CD4-positive, alpha-beta T cell treated with Interleukin-15 for 4 hours (primary cell): ENCODE results near the gene YARS2.
A peak's percentile ranks its signal among the peaks of the same experiment; 100 is the strongest.

Experiments used
- DNase-seq: peaks from one replicate; pipeline ENCODE4 v3.0.0-alpha.2; 2020; ENCODE audit warnings: low spot score

The YARS2 gene

DNA sequence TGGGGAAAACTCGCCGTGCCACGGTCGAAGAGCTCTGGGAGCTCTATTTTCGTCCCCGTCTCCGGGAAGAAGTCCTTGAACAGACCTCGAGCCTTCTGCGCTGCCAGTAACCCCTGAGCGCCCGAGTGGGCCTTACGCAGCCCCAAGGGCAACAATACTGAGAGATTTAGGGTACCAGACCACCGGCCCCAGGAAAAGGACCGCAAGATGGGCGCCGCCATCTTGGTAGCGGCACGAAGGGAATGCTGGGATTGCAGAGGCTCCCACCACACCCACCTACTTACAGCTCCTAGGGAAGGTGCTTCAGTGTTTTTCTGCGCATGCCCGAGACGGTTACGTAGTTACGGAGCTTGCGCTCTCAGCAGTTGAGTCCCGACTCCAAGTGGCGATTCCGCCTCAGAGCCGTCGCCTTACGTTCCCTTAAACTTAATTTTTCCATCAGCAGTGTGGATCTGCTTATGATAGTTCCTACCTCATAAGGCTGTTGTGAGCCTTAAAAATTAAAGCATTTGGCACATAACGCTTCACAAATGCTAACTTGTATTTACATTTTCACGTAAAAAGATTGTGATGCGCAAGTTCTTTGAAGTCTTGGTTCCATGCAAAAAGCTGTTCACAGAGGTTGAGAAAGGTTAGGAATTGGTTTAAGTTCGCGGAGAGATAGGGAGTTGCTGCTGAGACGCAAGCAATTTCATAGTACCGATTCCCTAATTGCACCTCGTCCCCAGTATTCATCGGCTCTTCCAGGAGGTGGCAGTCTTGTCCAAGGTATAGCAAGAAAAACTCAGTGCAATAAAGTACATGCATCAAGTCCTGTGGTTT lies at the start of gene YARS2:
YARS2 (minus strand) TSS at position 244 of the 822 bp plus-strand sequence; CDS start at position 221, 23 bp downstream.
- DNase-seq: peak; percentile 92

DNA sequence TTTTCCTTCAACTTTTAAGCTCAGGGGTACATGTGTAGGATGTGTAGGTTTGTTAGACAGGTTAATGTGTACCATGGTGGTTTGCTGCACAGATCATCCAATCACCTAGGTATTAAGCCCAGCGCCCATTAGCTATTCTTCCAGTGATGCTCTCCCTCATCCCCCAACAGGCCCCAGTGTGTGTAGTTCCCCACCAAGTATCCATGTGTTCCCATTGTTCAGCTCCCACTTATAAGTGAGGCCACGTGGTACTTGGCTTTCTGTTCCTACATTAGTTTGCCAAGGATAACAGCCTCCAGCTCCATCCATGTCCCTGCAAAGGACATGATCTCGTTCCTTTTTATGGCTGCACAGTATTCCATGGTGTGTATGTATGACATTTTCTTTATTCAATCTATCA lies 48.6 kb upstream of the YARS2 start:
- DNase-seq: no peak

DNA sequence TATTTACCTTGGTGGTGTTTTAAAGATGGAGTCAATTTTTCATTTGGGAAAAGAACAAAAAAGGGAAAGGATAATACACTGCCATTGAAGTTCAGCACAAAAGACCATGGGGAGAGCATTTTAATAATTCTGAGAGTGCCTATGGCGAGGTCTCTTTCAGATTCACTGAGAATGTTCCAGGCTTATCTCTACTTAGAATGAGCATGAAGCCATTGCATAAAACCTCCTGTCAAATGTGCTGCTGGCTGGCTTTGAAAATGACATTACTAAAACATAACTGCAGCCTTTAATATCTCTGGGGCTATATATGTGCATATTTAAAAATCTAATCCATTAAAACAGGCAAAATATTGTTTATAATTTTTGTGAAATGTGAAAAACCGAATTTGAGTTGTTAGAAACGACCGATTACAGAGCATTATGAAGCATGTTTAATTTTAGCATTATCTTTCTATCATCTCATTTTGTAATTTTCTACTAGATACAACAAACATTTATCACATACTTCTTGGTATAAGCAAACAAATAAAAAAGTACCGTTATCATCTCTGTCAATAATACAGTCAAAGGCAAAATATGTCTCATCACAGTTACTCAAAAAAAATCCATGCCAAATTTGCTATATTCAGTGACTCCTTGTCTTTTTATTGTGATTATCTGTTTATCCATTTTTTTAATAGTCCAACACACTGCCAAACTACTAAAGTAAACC lies 45.7 kb upstream of the YARS2 start:
- DNase-seq: no peak

DNA sequence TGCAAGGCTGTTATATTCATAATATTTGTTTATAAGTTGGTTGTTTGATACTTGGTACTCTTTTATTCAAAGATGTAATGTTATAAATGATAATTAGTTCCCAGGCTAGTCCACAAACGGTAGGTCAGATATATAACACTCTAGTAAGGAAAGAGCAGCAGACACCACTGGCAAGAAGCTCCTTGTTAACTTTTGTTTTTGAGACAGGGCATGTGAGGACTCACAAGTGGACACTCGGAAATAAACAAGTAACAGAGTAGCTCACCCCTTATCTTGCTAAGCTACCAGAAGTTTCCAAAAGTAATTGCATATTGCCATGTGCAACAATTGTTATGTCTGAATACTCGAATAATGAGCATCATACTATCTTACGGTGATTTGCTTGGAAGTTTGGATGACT lies 38.6 kb upstream of the YARS2 start:
- no peak for DNase-seq

DNA sequence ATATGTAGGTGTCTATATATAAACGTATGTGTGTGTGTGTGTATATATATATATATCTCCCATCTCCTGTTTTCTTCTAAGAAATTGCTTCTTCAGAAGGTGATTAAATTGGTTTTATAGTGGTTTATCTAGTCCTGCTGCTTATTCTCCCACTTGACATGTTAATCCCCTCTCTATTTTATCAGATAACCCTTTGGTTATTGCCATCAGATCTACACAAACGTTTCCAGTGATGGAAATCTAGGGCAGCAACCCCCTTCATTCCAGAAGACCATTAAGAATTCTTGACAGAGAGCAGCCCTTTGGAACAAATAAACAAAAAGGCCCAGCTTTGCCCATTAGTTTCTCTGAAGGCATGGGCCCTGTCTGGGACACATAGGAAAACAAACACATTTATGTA lies 34.2 kb upstream of the YARS2 start:
- DNase-seq: no peak

DNA sequence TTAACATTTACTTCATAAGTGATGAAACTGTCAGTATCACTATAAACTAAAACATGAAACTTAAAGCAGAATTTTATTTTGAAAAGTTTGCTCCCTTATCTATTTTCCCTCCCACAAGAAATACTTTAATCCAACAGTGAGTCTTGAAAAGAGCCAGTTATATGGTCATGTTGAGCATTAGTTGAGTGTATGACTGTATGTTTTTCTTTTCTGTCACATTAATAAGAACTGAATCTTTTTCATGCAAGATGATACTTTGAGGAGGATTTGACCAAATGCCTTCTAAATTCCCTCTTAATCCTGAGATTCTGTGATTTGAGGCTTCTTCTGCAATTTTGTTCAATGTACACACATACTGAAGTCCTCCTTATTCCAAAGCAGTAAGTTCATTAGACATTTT lies 33.7 kb upstream of the YARS2 start:
- no peak for DNase-seq

DNA sequence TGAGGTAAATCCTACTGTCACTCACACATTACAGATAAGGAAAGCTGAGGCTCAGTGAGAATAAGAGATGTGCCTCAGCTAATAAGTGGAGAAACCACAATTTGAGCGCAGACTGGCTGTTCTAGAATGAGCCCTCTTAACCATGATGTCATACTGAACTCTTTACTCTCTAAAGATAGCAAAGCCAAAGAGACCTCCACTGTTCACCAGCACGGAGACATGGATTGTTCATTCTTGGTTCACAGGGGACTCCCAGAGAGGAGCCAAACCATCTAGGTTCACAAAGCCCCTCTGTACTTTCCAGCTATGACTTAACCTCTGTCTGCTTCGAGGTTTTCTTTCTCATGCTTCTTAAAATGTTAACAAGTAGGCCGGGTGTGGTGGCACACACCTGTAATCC lies 32.7 kb upstream of the YARS2 start:
- DNase-seq: no peak

DNA sequence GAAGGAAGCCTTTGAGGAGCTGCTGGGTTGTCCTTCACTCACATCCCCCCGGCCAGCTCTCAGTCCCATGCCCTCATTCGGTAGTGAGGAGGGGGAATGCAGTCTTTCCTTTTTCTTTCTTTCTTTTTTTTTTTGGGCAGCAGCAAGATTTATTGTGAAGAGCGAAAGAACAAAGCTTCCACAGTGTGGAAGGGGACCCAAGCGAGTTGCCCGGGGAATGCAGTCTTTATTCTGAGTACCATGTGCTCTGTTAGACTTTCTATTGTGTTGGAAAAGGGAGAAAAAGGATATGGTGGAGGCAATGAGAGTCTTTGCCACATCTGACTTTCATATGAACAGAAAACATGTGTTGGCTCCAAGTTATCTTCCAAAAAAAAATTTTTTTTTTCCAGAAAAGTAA lies 29.9 kb upstream of the YARS2 start:
- no peak for DNase-seq

DNA sequence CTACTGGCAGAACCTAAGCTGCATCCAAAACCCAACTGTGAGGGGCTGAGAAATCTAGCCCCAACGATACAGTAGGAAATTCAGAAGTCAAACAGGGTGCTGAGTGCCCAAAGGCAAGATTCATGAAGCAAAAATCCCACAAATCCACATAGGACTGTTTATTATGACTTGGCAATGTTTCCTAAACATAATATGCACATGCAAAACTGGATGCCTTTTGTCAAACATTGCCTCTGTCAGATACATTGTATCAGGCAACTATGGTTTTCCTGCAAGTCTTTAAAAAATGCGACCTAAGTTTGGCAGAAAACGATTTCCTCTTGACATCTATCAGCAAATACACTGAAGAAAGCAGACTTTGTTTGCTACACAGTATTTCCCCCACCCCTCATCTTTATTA lies 27.3 kb upstream of the YARS2 start:
- no peak for DNase-seq

DNA sequence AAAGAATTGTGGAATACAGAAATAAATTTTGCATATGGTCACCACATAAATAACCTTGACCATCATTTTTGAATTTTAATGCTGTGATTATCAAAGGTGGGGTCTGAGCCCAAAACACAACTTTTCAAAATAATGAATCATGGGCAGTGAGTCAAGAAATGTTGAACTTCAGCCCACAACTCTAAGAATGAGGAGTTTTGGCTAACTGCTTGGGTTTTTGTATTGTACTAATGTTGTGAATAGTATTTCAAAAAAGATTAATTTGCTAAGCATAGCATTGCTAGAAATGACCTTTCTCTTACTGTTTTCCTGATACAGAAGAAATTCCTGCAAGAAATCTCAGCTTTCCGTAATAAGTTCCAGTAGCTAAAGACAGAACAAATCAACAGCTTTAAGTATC lies 24.4 kb upstream of the YARS2 start:
- no peak for DNase-seq

DNA sequence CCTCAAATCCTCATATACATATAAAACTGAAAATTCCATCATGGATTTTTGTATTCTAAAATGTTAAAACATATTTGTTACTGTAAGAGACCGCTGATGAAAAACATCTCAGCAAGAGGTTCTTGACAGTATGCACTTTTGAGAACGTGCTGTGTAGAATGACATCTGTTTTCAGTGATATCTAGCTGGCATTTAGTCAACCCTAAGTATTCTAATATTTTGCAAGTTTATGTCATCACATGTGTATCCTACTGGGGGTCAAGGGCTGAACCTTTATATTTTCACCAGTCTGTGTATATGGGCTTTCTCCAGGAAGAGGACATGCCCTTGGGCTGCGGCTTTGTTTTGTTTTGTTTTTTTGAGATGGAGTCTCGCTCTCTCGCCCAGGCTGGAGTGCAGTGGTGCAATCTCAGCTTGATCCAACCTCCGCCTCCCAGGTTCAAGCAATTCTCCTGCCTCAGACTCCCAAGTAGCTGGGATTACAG lies 22.0 kb upstream of the YARS2 start:
- no peak for DNase-seq

DNA sequence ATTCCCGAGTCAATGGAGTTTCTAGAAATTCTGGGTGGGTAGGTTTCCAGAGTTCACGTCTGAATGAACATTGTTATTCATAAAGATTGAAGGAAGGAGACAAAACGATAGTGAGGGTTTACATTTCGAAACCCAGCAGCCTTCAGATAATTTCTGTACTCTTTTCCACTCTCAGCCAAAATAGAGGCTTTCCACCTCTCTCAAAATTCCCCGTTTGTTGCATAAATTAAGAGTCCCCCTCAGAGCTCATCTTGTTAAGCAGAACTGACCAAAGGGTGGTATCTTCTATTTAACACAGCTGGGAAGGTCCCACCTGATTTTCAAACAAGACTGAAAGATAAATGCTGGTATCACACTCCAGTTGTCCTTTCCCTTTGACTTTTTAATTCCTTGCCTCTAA lies 21.5 kb upstream of the YARS2 start:
- no peak for DNase-seq

DNA sequence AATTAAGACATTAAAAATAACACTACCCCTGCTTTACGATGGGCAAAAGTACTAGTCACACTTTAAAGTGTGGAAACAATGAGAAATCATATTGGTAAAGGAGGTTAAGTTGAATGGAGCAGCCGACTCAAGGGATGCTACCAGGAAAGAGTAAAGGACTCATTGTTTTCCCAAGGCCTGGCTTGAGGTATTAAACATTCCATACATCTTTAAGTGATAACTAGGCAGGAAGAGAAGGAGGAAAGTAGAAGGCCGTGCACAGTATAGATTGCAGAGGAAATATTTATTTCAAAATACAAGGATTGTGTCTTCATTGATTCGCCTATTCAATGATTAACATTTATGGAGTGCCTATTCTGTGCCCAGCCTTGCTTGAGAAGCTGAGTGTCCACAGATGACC lies 20.6 kb upstream of the YARS2 start:
- DNase-seq: no peak

DNA sequence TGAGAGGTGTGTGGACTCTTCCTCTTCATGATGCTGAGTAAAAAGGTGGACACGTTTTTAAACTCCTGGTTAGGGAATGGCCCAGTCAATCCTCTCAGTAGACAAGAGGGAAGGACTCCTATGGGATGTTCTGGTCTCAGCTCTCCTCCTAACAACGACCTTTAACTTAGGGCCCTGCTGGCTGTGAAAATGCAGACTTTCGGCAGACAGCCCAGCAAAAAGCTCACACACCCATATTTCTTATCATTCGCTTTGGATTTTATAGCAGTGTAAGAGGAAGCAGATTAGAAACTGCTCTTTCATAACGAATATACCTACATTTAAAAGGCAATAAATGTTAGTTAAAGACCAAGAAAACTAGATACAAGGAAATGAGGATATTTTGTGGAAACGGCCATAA lies 18.0 kb upstream of the YARS2 start:
- DNase-seq: no peak

DNA sequence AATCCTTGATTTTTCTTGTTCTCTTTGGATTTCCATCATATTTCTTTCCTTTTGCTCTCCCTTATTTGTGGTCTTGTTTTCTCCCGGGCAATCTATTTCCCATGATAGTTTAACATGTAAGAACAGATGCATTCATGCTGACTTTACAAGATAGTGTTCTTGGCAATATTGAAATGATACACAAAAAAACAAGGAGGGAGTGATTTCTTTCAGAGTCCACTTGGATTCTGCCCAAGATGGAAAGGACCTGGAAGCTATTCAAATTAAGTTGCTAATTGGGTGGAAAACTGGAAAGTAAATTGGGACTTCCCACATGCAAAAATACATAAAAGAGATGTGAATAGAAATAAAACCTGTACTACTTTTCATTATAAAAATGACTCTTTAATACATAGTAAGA lies 14.4 kb upstream of the YARS2 start:
- DNase-seq: no peak

DNA sequence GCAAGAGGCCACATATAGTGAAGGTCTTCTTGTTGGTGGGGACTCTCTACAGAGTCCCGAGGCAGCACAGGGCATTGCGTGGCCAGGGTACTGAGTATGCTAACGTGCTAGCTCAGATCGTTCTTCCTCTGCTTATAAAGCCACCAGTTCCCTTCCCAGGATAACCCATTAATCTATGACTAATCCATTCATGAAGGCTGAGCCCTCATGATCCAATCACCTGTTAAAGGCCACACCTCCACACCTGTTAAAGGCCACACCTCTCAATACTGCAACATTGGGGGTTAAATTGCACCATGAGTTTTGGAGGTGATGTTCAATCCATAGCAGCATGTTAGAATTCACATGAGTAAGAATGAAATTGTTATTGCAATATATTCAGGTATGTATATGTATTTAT lies 12.8 kb upstream of the YARS2 start:
- no peak for DNase-seq

DNA sequence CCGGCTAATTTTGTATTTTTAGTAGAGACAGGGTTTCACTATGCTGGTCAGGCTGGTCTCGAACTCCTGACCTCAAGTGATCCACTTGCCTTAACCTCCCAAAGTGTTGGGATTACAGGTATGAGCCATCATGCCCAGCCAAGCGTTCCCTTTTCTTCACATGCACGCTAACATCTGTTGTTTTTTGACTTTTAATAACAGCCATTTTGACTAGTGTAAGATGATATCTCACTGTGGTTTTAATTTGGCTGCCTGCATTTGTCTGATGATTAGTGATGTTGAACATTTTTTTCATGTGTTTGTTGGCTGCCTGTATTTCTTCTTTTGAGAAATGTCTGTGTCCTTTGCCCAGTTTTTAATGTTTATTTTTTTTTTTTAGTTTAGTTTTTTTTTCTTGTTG lies 10.2 kb upstream of the YARS2 start:
- DNase-seq: no peak

DNA sequence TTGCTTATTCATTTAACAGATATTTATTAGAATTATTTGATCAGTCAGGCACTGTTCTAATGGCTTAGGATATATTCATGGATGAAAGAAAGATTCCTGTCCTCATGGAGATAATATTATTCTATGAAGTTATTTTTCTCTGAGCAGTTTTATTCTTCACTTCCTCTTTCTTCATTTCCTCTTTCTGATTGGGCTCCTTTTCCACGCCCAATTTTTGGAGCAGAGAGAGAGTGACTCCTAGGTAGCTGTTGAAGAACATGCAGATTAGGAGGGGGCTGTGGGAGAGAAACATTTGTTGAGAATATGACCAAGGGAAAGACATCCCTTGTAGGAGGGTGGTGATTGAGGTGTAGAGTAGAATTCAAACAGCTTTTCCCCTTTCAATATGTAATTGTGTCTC lies 6.0 kb upstream of the YARS2 start:
- DNase-seq: no peak

DNA sequence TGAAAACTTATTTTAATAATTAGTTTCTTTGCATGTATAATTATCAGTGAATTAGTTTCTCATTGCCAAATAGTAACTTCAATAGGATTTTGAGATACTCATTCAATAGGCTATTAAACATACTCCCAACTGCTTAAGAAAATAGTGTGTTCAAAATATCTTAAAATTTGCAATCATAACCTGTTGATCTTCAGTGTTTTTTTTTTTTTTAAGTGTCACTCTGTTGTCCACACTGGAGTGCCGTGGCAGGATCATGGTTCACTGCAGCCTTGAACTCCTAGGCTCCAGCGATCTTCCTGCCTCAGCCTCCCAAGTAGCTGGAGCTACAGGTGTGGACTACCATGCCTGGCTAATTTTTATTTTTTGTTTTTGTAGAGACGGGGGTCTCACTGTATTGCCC lies 1.5 kb upstream of the YARS2 start:
- DNase-seq: no peak

DNA sequence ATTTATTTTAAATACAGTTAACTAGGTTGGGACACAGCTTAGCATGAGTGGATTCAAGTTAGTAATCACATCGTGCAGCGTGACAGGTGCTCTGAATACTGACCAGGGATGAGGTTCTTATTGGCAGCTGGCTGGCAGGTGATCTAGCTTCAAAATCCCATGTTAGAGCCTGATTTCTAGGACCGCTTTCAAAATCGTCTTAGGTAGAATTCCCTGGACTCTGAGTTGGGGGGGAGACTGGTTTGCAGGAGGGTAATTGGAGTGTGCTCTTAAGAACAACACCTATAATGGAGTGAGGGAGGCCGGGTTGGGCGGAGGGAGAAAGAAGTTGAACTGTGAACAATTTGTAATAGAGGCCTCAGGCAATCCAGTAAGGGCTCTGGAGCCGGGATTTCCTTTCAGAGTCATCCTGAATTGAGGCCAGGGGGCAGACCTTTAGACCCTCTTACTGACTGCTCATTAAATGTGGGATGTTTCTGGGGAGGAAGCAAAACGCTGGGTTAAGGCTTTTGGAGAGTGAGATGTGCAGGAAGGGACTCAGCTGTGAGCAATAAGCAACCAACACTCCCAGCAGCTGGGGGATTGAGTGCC lies 874 bp upstream of the YARS2 start:
- no peak for DNase-seq

DNA sequence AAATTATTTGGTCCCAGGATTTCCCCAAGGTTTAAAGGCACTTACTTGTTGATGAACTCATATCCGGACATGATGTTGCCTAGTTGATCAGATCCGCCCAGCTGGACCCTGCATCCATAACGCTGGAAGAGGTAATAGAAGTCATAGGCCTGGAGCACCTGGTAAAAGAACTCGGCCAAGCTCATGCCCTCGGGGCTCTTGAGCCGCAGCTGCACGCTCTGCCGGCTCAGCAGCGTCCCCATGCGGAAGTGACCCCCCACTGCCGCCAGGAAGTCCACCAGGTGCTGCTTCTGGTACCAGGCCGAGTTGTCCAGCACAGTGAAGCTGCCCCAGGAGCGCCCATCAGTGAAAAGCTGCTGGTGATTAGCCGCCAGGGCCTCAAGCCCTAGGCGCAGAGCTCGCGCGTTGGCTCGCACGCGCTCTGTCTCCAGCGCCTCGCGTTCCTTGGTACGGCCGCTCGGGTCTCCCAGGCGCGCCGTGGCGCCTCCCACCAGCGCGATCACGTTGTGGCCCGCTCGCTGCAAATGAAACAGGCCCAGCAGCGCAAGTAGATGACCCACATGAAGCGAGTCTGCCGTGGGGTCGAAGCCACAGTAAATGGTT lies 545 bp downstream of the YARS2 start:
- peak; percentile 68 for DNase-seq

DNA sequence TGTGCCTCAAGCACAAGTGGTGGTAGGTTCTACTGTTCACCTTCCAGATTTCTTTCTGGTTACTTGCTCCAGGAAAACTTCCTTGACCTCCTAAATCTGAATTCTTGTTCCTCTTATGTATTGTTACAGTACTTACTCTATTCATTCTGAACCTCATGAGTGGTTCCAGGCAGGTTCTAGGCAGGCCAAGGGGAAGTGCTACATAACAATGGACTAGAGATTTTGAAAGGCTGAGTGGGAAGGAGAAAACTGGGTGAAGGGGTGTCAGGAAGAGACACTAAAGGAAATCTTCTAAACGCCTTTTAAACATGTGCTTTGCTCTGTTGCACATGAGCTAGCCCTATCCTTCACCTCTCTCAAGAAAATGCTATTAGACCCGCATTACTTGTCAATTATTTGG lies 1.6 kb downstream of the YARS2 start:
- DNase-seq: no peak

DNA sequence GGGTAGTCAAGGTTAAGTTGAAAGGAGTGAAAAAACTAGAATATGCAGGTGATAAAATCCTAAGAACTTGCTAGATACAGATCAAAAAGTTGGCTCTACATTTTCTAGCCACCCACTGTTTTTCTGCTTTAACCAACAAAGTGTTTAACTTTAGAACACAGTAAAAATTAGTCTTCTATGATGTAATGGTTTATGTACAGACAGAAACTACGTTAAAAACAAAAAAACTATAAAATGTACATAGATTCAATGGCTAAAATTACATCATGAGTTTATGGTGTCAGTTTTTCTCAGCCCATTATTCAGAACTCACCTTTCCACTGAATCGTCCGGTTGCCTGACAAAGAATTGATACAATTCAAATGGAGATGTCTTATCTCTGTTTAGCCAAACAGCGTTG lies 2.1 kb downstream of the YARS2 start:
- DNase-seq: no peak
